Spinal cord (tissue), 10 donors: ENCODE results near the gene LIPK. TPM values are rescaled to one million over a fixed set of nuclear protein-coding genes. Genes with fewer than 3 reads are reported as not detected.

Experiments used
- DNase-seq, 6 donors: peaks; one replicate each; pipeline versions ENCODE4 v3.0.0 to v3.0.0-alpha.2; 2013 to 2015; ENCODE audit warnings: low spot score in 6 of 6, low read depth in 4 of 6
- H3K27ac ChIP-seq: one replicate; pipeline ENCODE4 v1.5.1; 2013; ENCODE audit warnings: low read depth, low read length, control low read depth
- H3K27me3 ChIP-seq: one replicate; pipeline ENCODE4 v1.6.1; 2013; ENCODE audit warnings: low read length; ENCODE audit not compliant: control insufficient read depth, insufficient read depth
- H3K36me3 ChIP-seq: one replicate; pipeline ENCODE4 v1.6.1; 2013; ENCODE audit warnings: low read length; ENCODE audit not compliant: control insufficient read depth, insufficient read depth
- H3K4me1 ChIP-seq: one replicate; pipeline ENCODE4 v1.6.1; 2013; ENCODE audit warnings: low read length; ENCODE audit not compliant: control insufficient read depth, insufficient read depth
- H3K4me3 ChIP-seq: one replicate; pipeline ENCODE4 v1.5.1; 2013; ENCODE audit warnings: low read depth, low read length, control low read depth
- H3K9me3 ChIP-seq: one replicate; pipeline ENCODE4 v1.6.1; 2013; ENCODE audit warnings: low read length; ENCODE audit not compliant: control insufficient read depth, insufficient read depth
- WGBS: methylation state at CpG from one replicate; pipeline ENCODE4 v1.1.5; 2013; ENCODE audit warnings: missing lambda C conversion rate; ENCODE audit not compliant: insufficient coverage; 5-methylcytosine and 5-hydroxymethylcytosine counted together
- polyA plus RNA-seq, 2 donors: library from polyadenylated mRNA; unstranded; fragments of 120-200 nt; gene quantifications; one replicate each; pipeline ENCODE4 v1.2.1, GENCODE V29; 2013; ENCODE audit not compliant: insufficient read length in 2 of 2
- total RNA-seq, 2 donors: library from RNA; depleted of rRNA in 1 of 2; stranded (reverse); fragments of 120-200 nt in 1 of 2; fragments of >200 nt in 1 of 2; gene quantifications; one replicate each; pipeline versions ENCODE4 v1.2.3 to v1.2.4, GENCODE V29; 2013 to 2014
- donor health status: healthy.

The LIPK gene
- total and polyA plus RNA-seq, 4 donors = not detected

DNA sequence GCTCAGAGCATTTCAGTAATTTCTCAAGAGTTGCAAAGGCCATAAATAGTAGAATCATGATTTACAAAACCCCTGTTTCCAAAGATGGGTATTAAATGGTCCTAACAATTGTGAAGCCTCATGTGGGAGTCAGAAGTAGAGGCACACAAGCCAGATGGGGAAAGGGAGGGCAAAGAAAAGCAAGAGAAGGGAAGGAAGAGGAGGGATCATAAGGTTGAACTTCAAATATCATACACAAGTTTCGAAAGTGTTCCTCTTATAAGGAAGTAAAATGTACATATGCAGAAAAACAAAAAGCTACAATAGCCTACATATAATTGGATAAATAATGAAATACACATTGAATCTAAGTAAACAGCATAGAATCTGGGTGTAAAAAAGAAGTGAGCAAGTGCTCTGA, 59.8 kb downstream of the LIPK start:
- H3K4me3 ChIP-seq = no peak overlapping the region
- no peak overlapping the region for H3K27ac ChIP-seq
- no peaks in the 10 kb centered on the region for H3K27me3 ChIP-seq
- H3K36me3 ChIP-seq = no peaks in the 10 kb centered on the region
- no CpG with 5 or more reads among the region's 1 CpG for WGBS
- no peaks in the 10 kb centered on the region for H3K9me3 ChIP-seq
- no peaks in the 10 kb centered on the region for H3K4me1 ChIP-seq
- DNase-seq = no peak

DNA sequence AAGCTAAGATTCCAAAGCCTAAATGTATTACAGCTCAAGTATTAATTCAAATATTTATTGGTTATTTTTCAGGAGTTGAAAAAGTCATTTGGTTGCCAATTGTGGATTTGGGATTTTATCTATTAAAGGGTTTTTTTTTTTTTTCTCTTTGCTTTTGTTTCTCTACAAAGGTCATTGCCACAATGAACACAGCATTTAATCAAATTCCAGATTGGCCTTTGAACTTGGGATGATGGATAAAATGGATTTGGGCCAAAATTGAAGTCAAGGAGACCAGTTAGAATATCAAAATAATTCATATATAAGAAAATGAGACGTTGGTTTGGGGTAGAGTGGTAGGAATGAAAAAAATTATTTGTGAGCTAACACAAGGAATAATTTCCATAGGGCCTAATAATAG, 63.3 kb downstream of the LIPK start:
- Histone ChIP-seq H3K4me1 (no peaks in the 10 kb centered on the region), H3K36me3 (no peaks in the 10 kb centered on the region), H3K27ac (no peak overlapping the region), H3K9me3 (peaks cover 4% of the 10 kb centered on the region), H3K27me3 (no peaks in the 10 kb centered on the region), H3K4me3 (no peak overlapping the region)
- no CpG with 5 or more reads among the region's 1 CpG for WGBS
- DNase-seq = no peak

DNA sequence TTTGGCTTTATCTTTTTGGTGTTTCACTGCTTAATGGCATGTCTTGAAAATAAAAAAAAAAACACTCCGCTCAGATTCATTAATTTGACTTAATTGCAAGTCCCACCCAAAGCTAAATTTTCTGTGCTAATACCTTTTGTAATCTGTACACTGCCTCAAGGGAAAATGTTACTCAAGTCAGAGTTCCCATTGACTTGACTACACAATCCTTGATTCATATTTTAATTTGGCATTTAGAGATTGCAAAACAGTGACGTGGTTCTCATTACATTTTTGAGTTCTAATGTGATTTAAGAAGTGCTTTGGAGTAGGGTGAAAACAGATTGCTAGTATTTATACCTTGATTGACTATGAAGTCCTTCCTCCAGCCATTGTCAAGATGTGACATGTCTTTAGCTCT, 75.2 kb downstream of the LIPK start:
- no CpG with 5 or more reads among the region's 2 CpGs for WGBS
- H3K36me3 ChIP-seq = no peaks in the 10 kb centered on the region
- H3K27me3 ChIP-seq = no peaks in the 10 kb centered on the region
- H3K4me1 ChIP-seq = no peaks in the 10 kb centered on the region
- H3K4me3 ChIP-seq = no peak overlapping the region
- H3K9me3 ChIP-seq = no peaks in the 10 kb centered on the region
- no peak overlapping the region for H3K27ac ChIP-seq
- no peak for DNase-seq

DNA sequence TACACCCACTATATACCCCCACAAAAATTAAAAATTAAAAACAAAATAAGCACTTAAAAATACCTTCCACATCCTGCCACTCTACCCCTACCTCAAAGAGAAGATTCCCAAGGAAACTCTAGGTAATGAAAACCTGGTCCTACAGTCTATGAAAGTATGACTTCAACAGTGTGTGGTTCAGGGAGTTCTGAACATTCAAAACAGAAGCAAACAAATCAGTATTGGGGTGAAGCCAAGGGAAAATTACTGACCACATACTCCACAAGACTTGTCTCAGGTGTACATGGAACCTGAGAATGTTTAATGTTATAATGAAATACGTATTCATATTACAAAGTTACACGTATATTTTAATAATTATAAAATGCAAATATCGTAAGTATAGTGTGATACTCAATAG, 76.2 kb downstream of the LIPK start:
- H3K4me1 ChIP-seq = no peaks in the 10 kb centered on the region
- no peak overlapping the region for H3K27ac ChIP-seq
- no peaks in the 10 kb centered on the region for H3K36me3 ChIP-seq
- DNase-seq = no peak
- no CpG with 5 or more reads among the region's 3 CpGs for WGBS
- no peaks in the 10 kb centered on the region for H3K9me3 ChIP-seq
- H3K27me3 ChIP-seq = no peaks in the 10 kb centered on the region
- no peak overlapping the region for H3K4me3 ChIP-seq

DNA sequence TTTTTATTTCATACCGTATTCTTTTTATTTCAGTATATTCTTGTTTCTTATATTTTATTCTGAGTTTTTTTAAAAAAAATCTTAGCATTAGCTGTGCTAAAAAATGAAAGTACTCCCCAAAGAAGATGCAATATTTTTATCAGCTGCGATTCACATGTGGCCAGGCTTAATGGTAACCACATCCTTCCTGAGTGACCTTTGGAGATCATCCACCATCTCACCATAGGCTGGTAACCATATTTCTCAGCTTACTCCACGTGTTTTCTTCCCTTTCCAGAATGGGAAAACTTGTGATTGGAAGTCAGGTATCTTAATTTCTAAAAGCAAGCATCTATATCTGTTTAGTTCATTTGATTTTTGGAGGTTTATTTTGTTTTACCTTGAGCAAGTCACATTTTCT, 77.7 kb downstream of the LIPK start:
- no peaks in the 10 kb centered on the region for H3K9me3 ChIP-seq
- no peaks in the 10 kb centered on the region for H3K4me1 ChIP-seq
- DNase-seq = no peak
- H3K36me3 ChIP-seq = no peaks in the 10 kb centered on the region
- H3K4me3 ChIP-seq = no peak overlapping the region
- no CpG with 5 or more reads among the region's 3 CpGs for WGBS
- no peak overlapping the region for H3K27ac ChIP-seq
- H3K27me3 ChIP-seq = no peaks in the 10 kb centered on the region

DNA sequence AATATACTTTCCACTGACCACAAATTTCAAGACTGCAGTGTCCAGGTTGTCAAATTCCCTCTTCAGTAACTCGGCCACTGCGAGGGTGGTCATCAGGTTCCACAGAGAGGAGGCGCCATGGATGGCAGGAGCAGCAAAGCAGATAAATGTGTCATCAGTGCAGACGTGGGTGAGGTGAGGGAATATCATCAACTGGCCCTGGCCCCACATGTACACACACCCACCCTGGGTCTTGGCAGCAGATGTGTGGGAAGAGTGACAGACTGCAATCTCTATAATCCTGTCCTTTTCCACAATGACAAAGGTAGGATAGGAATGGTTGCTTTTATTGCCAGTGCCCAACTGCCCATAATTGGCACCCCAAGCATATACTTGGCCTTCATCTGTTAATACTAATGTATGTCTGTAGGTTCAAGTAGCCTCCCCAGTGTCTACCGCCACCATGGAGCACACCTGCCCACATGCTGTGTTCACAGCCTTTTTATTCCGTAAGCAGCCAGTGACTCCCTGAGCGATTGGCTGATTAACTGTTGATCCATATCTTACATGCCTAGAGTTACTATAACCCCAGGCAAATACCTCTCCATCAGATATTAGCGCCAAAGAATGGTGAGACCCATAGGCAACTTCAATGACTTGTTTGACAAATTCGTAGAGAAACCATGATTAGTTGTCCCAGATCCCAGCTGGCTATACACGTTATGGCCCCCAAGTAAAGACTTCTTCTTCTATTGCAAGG, 80.2 kb downstream of the LIPK start:
- no peak overlapping the region for H3K4me3 ChIP-seq
- no peak for DNase-seq
- no peaks in the 10 kb centered on the region for H3K9me3 ChIP-seq
- H3K27me3 ChIP-seq = no peaks in the 10 kb centered on the region
- no peaks in the 10 kb centered on the region for H3K4me1 ChIP-seq
- H3K36me3 ChIP-seq = no peaks in the 10 kb centered on the region
- 97% methylated on average over 9 of the region's 10 CpGs for WGBS
- H3K27ac ChIP-seq = no peak overlapping the region

DNA sequence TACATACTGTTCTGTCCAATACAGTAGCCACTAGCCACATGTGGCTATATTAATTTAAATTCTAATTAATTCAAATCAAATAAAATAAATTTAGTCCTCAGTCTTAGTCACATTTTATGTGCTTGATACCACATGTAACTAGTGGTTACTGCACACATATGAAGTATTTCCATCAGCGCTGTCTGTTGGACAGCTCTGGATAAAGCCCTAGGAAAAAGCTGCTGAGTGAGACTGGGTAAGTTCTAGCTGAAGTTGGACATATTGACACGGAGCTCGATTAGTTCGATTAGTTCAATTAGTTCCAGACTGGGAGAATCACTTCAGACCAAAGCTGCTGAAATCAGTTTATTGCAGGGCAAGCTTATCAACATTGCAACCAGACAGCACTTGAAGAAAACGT, 81.4 kb downstream of the LIPK start:
- no peaks in the 10 kb centered on the region for H3K9me3 ChIP-seq
- no peak overlapping the region for H3K27ac ChIP-seq
- WGBS = 75% methylated on average over 3 of the region's 5 CpGs
- H3K4me3 ChIP-seq = no peak overlapping the region
- no peak for DNase-seq
- no peaks in the 10 kb centered on the region for H3K27me3 ChIP-seq
- H3K4me1 ChIP-seq = no peaks in the 10 kb centered on the region
- H3K36me3 ChIP-seq = no peaks in the 10 kb centered on the region

DNA sequence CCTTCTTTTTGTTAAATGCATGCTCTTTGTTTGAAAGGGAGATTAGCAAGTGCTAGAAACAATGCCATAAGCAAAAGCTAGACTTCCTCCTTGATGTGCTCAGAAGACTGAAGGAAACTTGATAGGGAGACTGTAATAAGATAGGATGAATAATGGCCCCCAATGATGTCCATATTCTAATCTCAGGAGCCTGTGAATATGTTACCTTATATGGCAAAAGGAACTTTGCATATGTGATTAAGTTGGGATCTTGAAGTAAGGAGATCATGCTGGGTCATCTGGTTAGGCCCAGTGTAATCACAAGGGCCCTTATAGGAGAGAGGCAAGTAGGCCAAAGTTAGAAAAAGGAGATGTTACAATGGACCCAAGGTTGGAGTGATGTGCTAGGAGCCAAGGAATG, 82.9 kb downstream of the LIPK start:
- no peaks in the 10 kb centered on the region for H3K36me3 ChIP-seq
- H3K27ac ChIP-seq = no peak overlapping the region
- no peaks in the 10 kb centered on the region for H3K9me3 ChIP-seq
- no peak overlapping the region for H3K4me3 ChIP-seq
- no peaks in the 10 kb centered on the region for H3K4me1 ChIP-seq
- no peaks in the 10 kb centered on the region for H3K27me3 ChIP-seq
- no peak for DNase-seq

DNA sequence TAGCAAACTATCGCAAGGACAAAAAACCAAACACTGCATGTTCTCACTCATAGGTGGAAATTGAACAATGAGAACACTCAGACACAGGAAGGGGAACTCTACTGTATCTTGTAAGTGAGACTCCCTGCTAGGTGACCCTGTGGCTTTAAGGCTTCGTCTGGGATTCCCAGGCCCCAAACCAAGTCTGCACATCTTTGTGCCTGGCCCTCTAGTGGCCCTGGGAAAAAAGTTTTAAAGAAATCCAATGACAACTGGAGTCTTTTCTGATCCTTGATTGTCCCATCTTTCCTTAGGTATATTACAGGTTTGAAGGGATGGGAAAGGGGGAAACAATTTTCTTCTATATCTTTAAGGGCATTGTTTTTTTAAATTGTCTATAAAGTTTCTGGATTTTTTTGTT, 85.9 kb downstream of the LIPK start:
- H3K27ac ChIP-seq = no peak overlapping the region
- no peaks in the 10 kb centered on the region for H3K36me3 ChIP-seq
- no peak for DNase-seq
- WGBS = 50% methylated on average over 2 of the region's 2 CpGs
- no peak overlapping the region for H3K4me3 ChIP-seq
- no peaks in the 10 kb centered on the region for H3K4me1 ChIP-seq
- H3K9me3 ChIP-seq = no peaks in the 10 kb centered on the region
- H3K27me3 ChIP-seq = no peaks in the 10 kb centered on the region

DNA sequence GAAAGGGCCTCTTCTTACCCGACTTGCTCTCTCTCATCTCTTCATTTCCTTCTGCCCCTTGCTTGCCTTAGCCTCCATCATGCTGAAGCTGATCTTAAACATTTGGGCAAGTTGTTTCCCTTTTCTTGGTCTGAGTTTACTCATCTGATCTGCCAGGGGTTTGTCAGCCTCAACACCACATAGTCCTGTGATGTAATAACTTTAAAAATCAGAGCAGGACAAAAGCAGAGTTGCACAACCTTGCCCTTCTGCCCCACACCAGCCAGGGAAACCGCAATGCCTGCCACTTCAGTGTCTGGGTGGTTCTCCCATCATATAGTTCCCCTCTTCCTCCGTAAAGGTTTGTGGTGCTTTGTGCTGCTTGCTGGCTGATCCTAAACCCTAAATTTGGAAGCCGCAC, 86.6 kb downstream of the LIPK start:
- 75% methylated on average over 2 of the region's 4 CpGs for WGBS
- Histone ChIP-seq H3K36me3 (no peaks in the 10 kb centered on the region), H3K4me3 (no peak overlapping the region), H3K27me3 (no peaks in the 10 kb centered on the region), H3K4me1 (no peaks in the 10 kb centered on the region), H3K9me3 (no peaks in the 10 kb centered on the region), H3K27ac (no peak overlapping the region)
- no peak for DNase-seq
